LHCN-M2 (cell line): Measurements from ENCODE around the gene ZNF70. TPM values are rescaled to one million over a fixed set of nuclear protein-coding genes. Genes with fewer than 3 reads are reported as not detected.

Source experiments
- DNase-seq: peaks from one replicate; pipeline ENCODE4 v3.0.0-alpha.2; 2012; ENCODE audit warnings: low read depth
- polyA plus RNA-seq: library from polyadenylated mRNA; unstranded; fragments of >200 nt; gene quantifications from one replicate; pipeline ENCODE4 v1.2.1, GENCODE V29; 2012; ENCODE audit warnings: missing spikeins
- total RNA-seq: library from RNA; depleted of rRNA; stranded (reverse); fragments of >200 nt; gene quantifications from 2 replicates; pipeline ENCODE4 v1.2.3, GENCODE V29; 2014; rRNA removed

The ZNF70 gene
- 2.2 TPM in 2 replicates for total RNA-seq
- 1.8 TPM for polyA plus RNA-seq

DNA sequence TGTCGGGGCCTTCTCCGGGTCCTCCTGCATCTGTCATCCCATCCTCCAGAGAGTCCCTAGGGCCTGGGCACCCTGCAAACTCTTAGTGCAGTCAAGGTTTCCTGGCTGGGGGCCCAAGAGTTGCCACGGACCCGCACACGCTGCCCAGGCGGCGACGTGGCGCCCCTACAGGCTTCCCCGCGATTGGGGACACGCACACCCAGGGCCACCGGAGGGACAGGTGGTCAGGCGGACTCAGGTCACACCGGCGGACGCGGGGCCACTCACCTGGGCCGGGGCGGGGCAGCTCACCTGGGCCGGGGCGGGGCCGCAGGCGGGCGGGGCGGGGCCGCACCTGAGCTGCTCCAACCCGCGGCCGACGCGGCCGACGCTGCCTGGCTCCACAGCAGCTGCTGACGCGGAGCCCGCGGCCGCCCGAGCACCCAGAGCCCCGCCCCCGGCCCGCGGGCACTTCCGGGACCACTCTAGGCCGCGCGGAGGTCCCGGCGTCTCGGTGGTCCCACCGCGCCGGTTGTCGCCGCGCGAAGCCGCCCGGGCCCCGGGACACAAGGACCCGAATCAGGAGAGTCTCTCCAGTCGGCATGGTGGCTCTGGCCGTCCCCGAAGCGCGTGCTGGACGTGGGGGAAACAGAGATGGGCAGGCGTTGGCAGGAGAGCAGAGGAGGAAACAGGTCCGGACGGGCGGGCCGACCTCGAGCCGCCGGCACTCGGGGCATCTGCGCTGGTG, at the start of gene ZNF70:
ZNF70 (minus strand) TSS at position 399 of the 727 bp plus-strand sequence. CDS start 5,972 bp downstream, outside the sequence.
- DNase-seq = peak; percentile 63

DNA sequence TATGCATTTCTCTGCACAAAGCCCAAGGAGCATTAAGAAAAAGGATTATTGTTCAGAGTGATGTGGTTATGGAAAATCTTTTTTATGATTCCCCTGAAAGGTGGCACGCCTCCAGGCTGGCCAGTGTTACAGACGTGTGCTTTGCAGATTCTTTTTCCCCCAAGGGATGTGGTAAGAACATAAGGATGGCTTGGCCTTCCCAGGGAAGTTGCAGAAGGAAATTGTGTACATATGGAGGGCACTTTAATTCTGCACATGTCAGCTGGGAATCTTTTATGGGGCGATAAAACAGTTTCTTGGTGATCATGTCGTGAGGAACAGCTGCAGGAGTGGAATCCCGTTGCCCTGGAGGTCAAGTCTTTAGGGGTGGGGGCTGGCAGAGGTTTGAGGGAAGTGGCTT, 45.5 kb upstream of the ZNF70 start:
- DNase-seq = peak; percentile 56

DNA sequence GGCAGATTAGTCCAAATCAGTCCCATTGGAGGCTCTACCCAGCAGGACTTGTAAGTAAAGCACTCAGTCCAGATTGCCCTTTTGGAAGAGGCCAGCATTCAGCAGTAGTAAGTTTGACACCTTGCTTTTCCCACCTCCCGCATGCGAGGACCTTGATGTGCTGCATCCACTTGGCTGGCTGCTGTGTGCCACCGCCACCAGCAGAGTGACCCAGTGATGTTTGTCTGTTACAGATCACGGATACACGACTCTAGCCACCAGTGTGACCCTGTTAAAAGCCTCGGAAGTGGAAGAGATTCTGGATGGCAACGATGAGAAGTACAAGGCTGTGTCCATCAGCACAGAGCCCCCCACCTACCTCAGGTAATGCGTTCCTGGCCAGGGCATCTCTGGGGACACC, 42.4 kb upstream of the ZNF70 start:
- no peak for DNase-seq

DNA sequence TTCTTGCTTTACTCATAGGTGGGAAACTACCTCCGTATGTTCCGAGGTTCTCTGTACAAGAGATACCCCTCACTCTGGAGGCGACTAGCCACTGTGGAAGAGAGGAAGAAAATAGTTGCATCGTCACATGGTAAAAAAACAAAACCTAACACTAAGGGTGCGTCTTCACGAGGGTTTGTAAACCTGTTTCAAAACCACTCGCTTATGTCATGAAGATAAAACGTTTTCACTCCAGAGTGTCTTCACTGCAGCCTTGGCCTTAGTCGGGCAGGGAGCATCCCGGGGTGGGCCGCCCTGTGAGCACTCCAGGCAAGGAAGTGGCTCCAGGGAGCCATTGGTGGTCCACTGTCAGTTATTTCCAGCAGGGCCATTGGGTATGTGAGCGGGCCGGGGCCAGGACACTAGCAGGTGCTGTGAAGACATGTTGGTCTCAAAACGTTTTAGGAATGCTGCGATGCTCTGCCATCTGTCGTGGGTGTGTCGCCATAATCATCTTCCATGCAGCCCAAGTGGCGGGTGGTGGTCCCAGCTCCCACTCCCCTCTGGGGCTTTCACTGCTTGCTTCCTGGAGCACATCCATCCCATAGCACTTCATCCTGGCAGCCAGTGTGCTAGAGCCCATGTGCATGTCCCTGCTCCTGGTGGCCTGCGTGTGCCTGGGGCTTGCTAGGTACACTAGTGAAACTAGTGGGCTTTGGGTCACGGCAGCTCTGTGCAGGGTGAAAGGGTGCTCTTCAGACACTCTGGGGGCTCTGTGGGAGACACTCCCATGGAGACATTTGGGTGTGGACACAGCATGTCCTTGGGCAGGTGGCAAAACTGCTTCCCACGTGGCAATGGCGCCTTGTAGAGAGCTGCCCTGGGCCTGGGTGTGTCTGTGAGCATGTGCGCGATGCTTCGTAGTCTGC, 41.1 kb upstream of the ZNF70 start:
- DNase-seq = no peak

DNA sequence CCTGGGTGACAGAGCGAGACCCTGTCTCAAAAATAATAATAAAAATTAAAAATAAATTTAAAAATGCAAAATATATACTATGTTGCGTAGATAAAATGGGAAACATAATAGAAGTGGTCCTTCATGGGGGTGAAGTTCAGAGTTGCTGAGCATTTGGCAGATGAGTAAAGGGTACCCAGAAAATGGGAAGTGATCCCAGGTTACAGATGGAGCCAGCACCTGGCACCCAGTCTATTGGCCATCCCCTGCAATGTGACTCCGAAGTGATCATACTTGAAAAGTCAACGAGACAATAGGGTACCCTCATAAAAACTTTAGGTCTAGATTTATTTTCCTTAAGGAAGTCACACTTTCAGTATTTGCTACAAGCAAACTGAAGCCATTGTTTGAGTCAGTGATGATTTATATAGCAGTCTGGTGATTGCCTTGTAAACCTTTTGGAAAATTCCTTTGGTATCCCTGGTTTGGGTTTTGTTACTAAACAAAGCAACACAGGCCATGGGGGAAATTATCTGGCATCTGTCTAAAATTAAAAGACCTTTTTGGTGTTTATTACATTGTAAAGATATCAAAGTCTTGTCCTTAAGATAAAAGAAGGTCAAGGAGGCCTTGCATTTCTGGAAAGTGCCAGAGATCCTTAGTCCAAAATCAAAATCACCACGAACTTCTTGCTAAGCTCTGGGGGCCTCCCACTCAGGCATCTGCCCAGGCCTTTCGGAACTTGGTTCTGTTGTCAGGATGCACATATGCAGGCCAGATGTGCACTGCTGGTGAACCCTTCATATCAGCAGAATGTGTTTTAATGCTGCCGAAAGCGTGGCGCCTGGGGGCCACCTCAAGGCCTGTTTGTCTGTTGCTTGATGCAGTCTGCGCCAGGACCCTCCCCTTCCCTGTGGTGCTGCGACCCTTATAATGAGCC, 40.2 kb upstream of the ZNF70 start:
- no peak for DNase-seq

DNA sequence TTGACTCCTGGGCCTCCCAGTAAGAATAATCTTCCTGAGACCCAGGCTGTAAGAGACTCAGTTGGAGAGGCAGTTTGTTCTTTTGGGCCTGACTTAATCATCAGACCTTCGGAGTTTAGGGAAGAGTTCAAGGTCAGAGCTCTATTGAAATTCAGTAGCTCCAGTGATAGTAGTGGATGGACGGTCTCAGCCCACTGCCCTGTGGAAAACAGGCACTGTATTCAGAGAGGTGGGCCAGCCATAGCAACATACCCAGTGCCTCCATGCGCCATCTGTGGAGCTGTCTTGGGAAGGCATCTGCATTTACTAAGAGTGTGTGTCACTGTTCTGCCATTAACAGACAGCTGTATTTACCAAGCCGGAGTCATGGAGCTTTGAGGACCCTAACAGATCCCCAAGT, 38.7 kb upstream of the ZNF70 start:
- no peak for DNase-seq

DNA sequence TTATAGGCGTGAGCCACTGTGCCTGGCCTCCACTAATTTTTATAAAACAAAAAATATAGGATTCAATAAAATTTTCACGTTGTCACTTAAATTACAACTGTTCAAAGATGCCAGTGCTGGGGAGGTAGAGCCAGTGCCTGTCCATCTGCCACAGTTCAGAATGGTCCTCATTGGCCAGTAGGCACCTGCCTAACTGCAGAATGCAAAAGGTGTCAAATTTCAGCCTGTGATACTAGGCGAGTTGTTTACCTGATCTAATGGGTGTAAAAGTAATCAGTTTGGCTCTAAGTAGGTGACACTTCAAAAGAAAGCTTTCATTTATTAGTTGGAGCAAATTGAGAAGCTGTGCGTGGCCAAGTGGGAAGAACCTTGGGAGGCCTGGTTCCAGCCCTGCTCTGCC, 38.2 kb upstream of the ZNF70 start:
- DNase-seq = no peak

DNA sequence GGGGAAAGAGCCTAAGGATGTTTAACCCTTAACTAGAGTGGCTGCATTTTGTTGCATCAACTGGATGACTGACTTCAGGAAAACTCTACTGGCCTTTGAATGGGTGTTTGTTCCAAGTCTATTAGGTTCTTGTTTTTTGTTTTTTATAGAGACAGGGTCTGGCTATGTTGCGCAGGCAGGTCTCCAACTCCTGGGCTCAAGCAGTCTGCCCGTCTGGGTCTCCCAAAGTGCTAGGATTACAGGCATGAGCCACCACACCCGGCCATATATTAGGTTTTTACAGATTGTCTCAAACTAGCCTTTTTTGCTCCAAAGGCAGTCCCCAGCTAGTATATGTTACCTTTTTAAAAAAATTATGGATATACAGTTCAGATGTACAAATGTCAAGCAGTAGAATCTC, 37.0 kb upstream of the ZNF70 start:
- no peak for DNase-seq

DNA sequence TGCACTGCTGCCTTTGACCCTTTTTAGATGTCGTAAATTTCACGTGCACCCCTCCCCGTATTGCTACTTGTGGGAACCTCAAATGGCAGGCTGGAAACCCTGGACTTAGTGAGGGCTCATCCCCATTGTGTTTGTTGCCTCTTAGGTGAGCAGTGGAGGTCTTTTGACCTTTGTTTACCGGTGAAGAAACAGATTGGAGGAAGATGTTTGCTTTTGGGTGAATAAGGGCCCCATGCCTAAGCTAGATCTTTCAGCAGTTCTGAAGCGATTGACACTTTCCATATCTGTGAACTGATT, 36.6 kb upstream of the ZNF70 start:
- no peak for DNase-seq

DNA sequence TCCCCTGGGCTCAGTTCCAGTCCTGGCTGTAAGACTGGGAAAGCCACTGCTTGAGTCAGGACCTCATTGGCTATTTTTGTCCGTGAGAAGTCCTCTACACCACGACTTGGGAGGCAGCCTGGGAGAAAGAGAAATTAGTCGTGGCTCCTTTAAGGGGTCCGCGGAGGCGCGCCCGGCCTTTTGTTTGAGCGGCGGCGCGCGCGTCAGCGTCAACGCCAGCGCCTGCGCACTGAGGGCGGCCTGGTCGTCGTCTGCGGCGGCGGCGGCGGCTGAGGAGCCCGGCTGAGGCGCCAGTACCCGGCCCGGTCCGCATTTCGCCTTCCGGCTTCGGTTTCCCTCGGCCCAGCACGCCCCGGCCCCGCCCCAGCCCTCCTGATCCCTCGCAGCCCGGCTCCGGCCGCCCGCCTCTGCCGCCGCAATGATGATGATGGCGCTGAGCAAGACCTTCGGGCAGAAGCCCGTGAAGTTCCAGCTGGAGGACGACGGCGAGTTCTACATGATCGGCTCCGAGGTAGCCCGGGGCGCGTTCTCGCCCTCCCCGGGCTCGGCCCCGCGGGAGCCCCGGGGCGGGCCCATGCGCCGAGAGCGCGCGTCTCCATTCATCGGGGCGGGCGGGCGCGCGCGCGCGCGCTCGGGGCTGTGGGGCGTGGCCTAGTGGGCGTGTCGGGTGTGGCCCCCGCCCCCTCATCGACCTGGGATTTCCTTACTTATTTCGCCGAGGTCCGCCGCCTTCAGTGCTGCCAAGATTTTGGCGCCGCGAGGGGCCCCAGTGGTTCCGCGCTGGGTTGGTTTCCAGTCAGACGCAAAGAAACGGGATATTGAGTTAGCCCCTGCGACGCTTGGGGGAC, 36.1 kb upstream of the ZNF70 start, which contains the start of gene SMARCB1:
SMARCB1 (plus strand) TSS at position 215 of the 848 bp plus-strand sequence; CDS start at position 419, 204 bp downstream.
- DNase-seq = peak; percentile 91

DNA sequence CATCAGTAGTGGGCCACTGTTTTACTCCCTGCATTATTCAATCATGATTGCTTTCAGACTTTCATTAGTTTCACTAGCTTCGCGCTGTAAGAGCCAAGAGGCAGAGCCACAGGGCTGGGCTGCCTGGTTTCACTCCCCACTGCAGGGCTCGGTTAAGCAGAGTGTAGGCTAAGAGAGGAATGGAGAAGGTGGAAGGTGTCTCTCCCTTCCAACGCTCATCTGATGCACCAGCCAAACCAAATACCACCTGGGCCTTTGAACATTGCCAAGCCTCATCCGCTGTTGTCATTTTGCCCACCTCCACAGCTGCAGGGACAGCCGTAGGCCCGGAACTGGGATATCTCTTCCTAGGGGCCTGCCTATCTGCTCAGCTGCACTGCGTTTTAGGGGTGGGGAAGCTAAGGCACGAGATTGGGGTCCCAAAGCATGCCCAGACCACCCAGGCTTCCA, 35.4 kb upstream of the ZNF70 start:
- DNase-seq = no peak

DNA sequence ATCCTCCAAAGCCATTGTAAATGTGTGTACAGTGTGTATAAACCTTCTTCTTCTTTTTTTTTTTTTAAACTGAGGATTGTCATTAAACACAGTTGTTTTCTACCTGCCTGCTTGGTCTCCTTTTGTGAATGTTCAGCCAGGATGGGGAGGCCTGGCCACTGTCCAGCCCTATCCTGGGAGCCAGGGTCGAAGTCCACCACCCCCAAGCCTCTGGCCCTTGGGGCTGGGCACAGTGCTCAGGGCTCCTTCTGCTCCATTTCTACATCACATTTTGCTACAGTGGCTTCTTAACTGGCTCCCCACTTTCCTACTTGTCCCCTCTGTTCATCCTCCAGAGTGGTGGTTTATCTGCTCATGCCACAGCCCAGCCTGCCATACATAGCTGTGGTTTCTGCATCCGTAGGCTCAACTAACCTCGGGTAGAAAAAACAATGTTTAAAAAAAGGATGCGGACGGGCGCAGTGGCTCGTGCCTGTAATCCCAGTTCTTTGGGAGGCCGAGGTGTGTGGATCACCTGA, 33.4 kb upstream of the ZNF70 start:
- DNase-seq = peak; percentile 82

DNA sequence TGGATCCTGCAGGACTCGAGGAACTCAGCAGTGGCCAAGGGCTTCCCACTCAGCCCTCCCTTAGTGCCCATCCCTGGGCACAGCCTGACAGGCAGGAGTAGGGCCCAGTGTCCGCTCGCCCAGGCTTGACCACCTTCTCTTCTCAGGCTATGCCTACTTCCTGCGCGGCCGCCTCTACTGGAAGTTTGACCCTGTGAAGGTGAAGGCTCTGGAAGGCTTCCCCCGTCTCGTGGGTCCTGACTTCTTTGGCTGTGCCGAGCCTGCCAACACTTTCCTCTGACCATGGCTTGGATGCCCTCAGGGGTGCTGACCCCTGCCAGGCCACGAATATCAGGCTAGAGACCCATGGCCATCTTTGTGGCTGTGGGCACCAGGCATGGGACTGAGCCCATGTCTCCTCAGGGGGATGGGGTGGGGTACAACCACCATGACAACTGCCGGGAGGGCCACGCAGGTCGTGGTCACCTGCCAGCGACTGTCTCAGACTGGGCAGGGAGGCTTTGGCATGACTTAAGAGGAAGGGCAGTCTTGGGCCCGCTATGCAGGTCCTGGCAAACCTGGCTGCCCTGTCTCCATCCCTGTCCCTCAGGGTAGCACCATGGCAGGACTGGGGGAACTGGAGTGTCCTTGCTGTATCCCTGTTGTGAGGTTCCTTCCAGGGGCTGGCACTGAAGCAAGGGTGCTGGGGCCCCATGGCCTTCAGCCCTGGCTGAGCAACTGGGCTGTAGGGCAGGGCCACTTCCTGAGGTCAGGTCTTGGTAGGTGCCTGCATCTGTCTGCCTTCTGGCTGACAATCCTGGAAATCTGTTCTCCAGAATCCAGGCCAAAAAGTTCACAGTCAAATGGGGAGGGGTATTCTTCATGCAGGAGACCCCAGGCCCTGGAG, 32.6 kb upstream of the ZNF70 start:
- DNase-seq = no peak

DNA sequence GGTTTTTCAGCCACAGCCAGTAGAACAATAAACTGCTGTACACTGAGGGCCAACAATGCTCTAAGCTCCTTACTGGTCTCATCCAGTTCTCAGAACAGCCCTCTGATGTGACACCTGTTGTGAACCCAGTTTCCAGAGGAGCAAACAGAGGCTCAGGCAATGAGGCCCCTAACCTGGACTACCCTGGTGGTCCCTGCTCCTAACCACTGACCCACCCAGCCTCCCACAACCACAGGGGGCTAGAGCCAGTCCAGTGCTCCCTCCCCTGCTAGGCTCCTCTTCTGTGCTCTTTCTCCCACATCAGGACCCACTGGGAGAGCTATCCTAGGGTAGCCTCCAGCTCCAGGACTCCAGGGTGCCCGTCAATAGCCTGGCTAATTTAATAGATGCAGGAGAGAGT, 31.8 kb upstream of the ZNF70 start:
- DNase-seq = no peak

DNA sequence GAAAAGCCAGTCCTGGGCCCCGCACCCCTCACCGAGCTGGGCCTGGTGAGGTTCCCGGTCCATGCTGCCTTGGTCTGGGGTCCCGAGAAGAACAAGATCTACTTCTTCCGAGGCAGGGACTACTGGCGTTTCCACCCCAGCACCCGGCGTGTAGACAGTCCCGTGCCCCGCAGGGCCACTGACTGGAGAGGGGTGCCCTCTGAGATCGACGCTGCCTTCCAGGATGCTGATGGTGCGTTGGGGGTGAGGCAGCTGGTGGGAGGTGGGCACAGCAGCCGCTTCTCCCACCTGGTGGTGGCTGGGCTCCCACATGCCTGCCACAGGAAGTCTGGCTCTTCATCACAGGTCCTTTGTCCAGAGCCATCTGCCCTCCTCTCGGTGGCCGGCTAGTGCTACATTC, 31.3 kb upstream of the ZNF70 start:
- DNase-seq = no peak

DNA sequence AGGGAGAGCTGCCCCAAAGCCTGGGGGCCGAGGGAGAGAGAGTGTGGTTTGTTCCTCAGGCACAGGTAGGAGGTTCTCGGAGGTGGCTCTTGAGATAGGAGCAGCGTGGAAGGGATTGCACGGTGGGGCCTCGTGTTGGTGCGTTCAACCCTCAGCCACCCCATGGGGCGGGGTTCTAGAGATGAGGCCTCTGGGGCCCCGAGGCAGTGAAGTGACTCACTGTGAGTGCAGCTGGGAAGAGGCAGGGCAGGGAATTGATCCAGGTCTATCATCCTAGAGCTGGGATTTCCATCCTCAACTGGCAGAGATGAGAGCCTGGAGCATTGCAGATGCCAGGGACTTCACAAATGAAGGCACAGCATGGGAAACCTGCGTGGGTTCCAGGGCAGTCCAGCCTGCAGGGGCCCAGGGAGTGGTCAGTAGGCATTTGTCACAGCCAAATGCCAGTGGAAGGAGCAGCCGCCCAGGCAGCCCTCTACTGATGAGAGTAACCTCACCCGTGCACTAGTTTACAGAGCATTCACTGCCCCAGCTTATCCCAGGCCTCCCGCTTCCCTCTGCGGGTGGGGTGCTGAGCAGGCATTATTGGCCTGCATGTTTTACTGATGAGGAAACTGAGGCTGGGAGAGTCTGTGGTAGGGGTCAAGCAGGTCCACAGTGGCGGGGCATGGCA, 30.7 kb upstream of the ZNF70 start:
- DNase-seq = peak; percentile 70

DNA sequence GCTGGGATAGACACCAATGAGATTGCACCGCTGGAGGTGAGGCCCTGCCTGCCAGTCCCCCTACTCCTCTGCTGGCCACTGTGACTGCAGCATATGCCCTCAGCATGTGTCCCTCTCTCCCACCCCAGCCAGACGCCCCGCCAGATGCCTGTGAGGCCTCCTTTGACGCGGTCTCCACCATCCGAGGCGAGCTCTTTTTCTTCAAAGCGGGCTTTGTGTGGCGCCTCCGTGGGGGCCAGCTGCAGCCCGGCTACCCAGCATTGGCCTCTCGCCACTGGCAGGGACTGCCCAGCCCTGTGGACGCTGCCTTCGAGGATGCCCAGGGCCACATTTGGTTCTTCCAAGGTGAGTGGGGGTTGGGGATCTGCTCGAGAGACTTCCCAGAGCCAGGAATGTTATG, 30.2 kb upstream of the ZNF70 start:
- DNase-seq = no peak

DNA sequence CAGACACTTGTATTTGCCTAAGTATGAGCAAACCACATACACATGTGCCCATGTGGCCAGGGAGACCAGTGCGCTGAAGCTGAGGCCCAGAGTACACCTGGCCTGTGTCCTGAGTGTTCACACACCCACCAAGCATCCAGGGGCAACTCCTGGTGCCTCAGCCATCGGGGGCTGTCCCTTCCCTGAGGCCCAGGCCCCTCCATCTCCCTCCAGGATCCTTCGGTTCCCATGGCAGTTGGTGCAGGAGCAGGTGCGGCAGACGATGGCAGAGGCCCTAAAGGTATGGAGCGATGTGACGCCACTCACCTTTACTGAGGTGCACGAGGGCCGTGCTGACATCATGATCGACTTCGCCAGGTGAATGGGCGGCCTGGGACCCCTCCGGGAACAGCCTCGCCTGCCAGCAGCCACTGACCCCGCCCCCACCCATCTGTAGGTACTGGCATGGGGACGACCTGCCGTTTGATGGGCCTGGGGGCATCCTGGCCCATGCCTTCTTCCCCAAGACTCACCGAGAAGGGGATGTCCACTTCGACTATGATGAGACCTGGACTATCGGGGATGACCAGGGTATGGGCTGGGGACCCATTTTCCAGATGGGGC, 29.3 kb upstream of the ZNF70 start:
- no peak for DNase-seq
